Lung (tissue), 12 donors: ENCODE measurements around the gene SPATA1. TPM values are rescaled to one million over a fixed set of nuclear protein-coding genes. Genes with fewer than 3 reads are reported as not detected.

Experiments
- ATAC-seq: fragments of 200-7000 bp; cut with Tn5 transposase; one replicate; pipeline ENCODE4 v1.9.1; 2020; ENCODE audit warnings: moderate number of reproducible peaks; ENCODE audit not compliant: insufficient read depth, low FRiP score
- DNase-seq, 3 donors: peaks; one replicate each; pipeline ENCODE4 v3.0.0-alpha.2; 2013 to 2017
- H3K27ac ChIP-seq, 2 donors: one replicate each; pipeline ENCODE4 v1.5.1; 2013; ENCODE audit warnings: mild to moderate bottlenecking in 2 of 2, moderate library complexity in 2 of 2, control low read depth in 1 of 2, inconsistent platforms in 1 of 2, low read depth in 1 of 2, low read length in 1 of 2
- H3K27me3 ChIP-seq, 3 donors: one replicate each; pipeline ENCODE4 v1.5.1; 2013; ENCODE audit warnings: low read length in 2 of 3; ENCODE audit not compliant: control insufficient read depth in 3 of 3, insufficient read depth in 3 of 3
- H3K36me3 ChIP-seq, 4 donors: one replicate each; pipeline ENCODE4 v1.5.1; 2013; ENCODE audit warnings: low read length in 4 of 4, mild to moderate bottlenecking in 1 of 4, moderate library complexity in 1 of 4; ENCODE audit not compliant: control insufficient read depth in 4 of 4, insufficient read depth in 4 of 4
- H3K4me1 ChIP-seq, 5 donors: one replicate each; pipeline ENCODE4 v1.5.1; 2013; ENCODE audit warnings: low read length in 5 of 5, mild to moderate bottlenecking in 2 of 5, moderate library complexity in 1 of 5; ENCODE audit not compliant: control insufficient read depth in 5 of 5, insufficient read depth in 5 of 5
- H3K4me3 ChIP-seq: one replicate; pipeline ENCODE4 v1.5.1; 2013; ENCODE audit warnings: mild to moderate bottlenecking, control low read depth, moderate library complexity
- H3K9ac ChIP-seq, 2 donors: one replicate each; pipeline ENCODE4 v1.5.1; 2013; ENCODE audit warnings: low read length in 2 of 2, control low read depth in 1 of 2; ENCODE audit not compliant: insufficient read depth in 1 of 2
- H3K9me3 ChIP-seq, 4 donors: one replicate each; pipeline ENCODE4 v1.5.1; 2013; ENCODE audit warnings: low read length in 3 of 4, mild to moderate bottlenecking in 1 of 4, moderate library complexity in 1 of 4; ENCODE audit not compliant: control insufficient read depth in 4 of 4, insufficient read depth in 3 of 4
- CTCF ChIP-seq: IDR thresholded peaks from 2 replicates; pipeline ENCODE4 v1.5.1; 2012; ENCODE audit warnings: mild to moderate bottlenecking; ENCODE audit errors: control extremely low read depth, extremely low read depth
- WGBS, 2 donors: extraction: QIAGEN DNeasy Blood & Tissue Kit; methylation state at CpG; one replicate each; pipeline ENCODE4 v1.1.7; 2013; 5-methylcytosine and 5-hydroxymethylcytosine counted together
- polyA plus RNA-seq, 2 donors: library from polyadenylated mRNA; stranded (reverse); fragments of 200-250 nt; gene quantifications; one replicate each; pipeline ENCODE4 v1.2.1, GENCODE V29; 2013
- total RNA-seq, 2 donors: library from RNA; depleted of rRNA in 1 of 2; stranded (reverse); fragments of >200 nt in 1 of 2; gene quantifications; one replicate each; pipeline ENCODE4 v1.2.1, GENCODE V29; 2014 to 2021
- donor health status: control.
- donor health status: control.
- donor health status: Bipolar disorder and iron deficiency.
- donor health status: healthy.
- donor health status: DM: yes; HTN: yes; CAD: no.

Gene SPATA1
- total and polyA plus RNA-seq, 4 donors = 0.71 to 3.9 (median 2.4) TPM

DNA sequence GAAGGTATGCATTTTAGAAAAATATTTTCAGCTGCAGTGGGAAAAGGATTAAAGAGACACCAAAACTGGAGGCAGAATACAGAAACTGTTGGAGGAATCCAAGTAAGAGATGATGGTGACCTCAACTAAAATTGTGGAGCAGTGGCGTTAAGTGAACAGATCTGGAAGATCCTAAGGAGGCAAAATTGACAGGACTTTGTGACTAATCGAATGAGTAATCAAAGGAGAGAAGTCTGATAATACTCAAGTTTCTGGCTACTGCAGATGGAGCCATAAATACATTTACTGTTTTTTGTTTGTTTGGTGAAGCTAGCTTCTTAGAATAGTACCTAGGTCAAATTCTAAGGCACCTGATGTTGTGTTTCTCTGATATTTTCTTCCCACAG is 65.0 kb downstream of the SPATA1 start:
- H3K4me1 ChIP-seq = peaks cover 0 to 9% (median 5%) of the 10 kb centered on the region in 5 donors
- no peak overlapping the region for H3K4me3 ChIP-seq
- H3K36me3 ChIP-seq = peaks cover 0 to 6% (median 5%) of the 10 kb centered on the region in 4 donors
- TF ChIP-seq CTCF = no peak
- ATAC-seq = no peak
- WGBS, 2 donors = 91 to 99% methylated on average over 2 of the region's 2 CpGs
- H3K27me3 ChIP-seq = no peaks in the 10 kb centered on the region
- H3K9me3 ChIP-seq = no peaks in the 10 kb centered on the region
- H3K9ac ChIP-seq = no peak overlapping the region
- H3K27ac ChIP-seq = no peak overlapping the region
- DNase-seq = no peak

DNA sequence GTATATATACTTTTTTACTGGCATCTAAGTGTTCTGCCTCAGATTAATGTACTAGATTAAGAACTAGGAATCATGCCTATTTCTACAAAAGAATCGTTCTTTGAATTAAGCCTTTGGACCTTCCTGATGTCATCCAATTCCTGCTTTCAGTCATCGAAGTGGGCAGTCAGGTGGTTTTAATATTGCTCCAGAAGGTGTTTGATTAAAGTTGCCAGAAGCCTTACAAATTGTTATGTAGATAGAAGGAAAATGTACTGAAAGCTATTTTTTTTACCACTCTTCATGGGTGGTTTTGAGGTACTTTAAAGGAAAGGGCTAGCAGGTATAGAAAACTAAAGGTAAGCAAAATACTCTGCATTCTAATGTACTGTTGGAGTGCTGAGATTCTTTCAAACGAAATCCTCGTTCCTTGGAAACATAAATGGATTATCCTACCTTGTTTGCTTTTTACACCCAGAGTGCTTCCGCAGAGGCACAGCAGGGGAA is 67.3 kb downstream of the SPATA1 start:
- TF ChIP-seq CTCF = no peak
- peak overlapping the region; percentile 95 to 98 for H3K9ac ChIP-seq
- peaks cover 0 to 3% (median 0%) of the 10 kb centered on the region in 3 donors for H3K27me3 ChIP-seq
- peaks cover 0 to 5% (median 5%) of the 10 kb centered on the region in 4 donors for H3K36me3 ChIP-seq
- H3K27ac ChIP-seq = peak overlapping the region; percentile 96 to 99
- peaks cover 0 to 9% (median 5%) of the 10 kb centered on the region in 5 donors for H3K4me1 ChIP-seq
- H3K4me3 ChIP-seq = peak overlapping the region; percentile 45
- ATAC-seq (no peak), DNase-seq (no peak)
- WGBS, 2 donors = 4 to 8% methylated on average over 5 of the region's 5 CpGs
- H3K9me3 ChIP-seq = no peaks in the 10 kb centered on the region

DNA sequence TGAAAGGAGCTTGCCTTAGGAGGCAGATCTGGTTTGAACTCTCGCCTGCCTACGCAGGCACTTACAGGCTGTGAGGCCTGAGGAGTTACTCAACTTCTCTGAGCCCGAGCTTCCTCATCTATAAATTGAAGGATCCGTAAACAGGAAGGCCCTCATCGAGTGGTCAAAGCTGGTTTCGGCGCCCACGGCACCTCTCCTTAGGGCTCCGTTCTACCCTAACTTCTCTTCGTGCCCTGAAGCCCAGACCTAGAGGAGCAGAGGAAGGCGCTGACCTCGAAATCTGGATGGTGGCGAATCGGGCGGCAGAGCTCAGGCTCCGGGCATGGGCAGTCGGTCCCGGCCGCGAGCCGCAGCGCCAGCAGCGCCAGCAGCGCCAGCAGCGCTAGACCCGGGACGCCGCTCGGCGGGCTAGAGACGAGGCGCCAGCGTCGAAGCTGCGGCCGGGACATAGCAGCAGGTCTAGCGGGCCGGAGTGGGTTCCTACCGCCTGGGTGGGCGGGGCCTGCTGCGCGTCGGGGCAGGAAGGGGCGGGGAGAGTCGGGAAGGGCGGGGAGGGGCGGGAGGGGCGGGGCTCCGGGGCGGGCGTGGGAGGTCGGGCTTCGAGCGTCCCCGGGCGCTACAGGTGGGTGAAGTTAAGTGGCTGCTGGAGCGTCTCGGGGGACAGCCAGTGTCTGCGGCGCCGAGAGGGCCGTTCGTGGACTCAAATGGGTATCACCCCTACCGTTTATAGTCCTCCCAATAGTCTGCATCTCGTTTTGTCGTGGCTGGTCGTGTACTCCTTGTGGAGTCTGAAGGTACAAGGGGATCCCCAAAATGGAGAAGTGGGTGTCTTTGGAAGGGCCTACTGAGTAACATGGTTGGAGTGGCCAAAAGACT is 68.0 kb downstream of the SPATA1 start, which contains the start of gene CTBS:
Gene CTBS, minus strand, starts transcription at position 474 of the 876 bp plus-strand sequence. Its CDS starts 25 bp downstream, at position 449.
- DNase-seq (peak; percentile 91 to 93 (median 91)), ATAC-seq (peak; percentile 97)
- Histone ChIP-seq H3K4me3 (peak within 1 kb of the TSS; percentile 45), H3K36me3 (peaks cover 0 to 4% (median 3%) of the 10 kb centered on the region in 4 donors), H3K4me1 (peaks cover 0 to 9% (median 5%) of the 10 kb centered on the region in 5 donors), H3K9me3 (no peaks in the 10 kb centered on the region), H3K27me3 (peaks cover 0 to 3% (median 0%) of the 10 kb centered on the region in 3 donors), H3K27ac (peak within 1 kb of the TSS; percentile 96 to 99), H3K9ac (peak within 1 kb of the TSS; percentile 95 to 98)
- WGBS, 2 donors = 0 to 1% methylated on average over 65 to 66 of the region's 67 CpGs
- no peak for TF ChIP-seq CTCF
